RWPE2 (cell line): ENCODE results near the gene KCNN3.

Source experiments
- ATAC-seq: fragments of 200-7000 bp; cut with Tn5 transposase; 3 replicates; pipeline ENCODE4 v1.9.1; 2021; ENCODE audit warnings: low read depth
- DNase-seq: peaks from one replicate; pipeline ENCODE4 v3.0.0-alpha.2; 2020; ENCODE audit warnings: low spot score
- H3K27ac ChIP-seq: fragments of 450-650 bp; 2 replicates; pipeline ENCODE4 v1.5.1; 2017; ENCODE audit warnings: mild to moderate bottlenecking; ENCODE audit not compliant: poor library complexity, severe bottlenecking
- H3K27me3 ChIP-seq: fragments of 250-450 bp; sonication (Bioruptor Pico); 2 replicates; pipeline ENCODE4 v1.5.1; 2021; ENCODE audit warnings: mild to moderate bottlenecking, moderate library complexity; ENCODE audit not compliant: insufficient read depth, poor library complexity, severe bottlenecking
- H3K36me3 ChIP-seq: fragments of 250-450 bp; sonication (Bioruptor Pico); 2 replicates; pipeline ENCODE4 v1.5.1; 2020; ENCODE audit warnings: low read depth, mild to moderate bottlenecking, moderate library complexity
- H3K4me1 ChIP-seq: fragments of 250-450 bp; sonication (Bioruptor Pico); 2 replicates; pipeline ENCODE4 v1.5.1; 2021; ENCODE audit warnings: mild to moderate bottlenecking, moderate library complexity; ENCODE audit not compliant: insufficient read depth, poor library complexity, severe bottlenecking
- H3K4me3 ChIP-seq: fragments of 250-450 bp; sonication (Bioruptor Pico); 2 replicates; pipeline ENCODE4 v1.5.1; 2021; ENCODE audit warnings: mild to moderate bottlenecking, moderate library complexity; ENCODE audit not compliant: severe bottlenecking
- H3K9me3 ChIP-seq: fragments of 250-450 bp; sonication (Bioruptor Pico); 2 replicates; pipeline ENCODE4 v1.5.1; 2021; ENCODE audit warnings: mild to moderate bottlenecking, moderate library complexity; ENCODE audit not compliant: severe bottlenecking
- CTCF ChIP-seq: fragments of 450-650 bp; IDR thresholded peaks from one replicate; pipeline ENCODE4 v1.5.1; 2017; ENCODE audit warnings: mild to moderate bottlenecking, moderate library complexity; ENCODE audit not compliant: poor library complexity, severe bottlenecking

KCNN3 gene

GRCh38 chr1:154770897-154771594, 99.0 kb downstream of the KCNN3 start:
- ATAC-seq (no peak), DNase-seq (peak; percentile 5)
- Histone ChIP-seq H3K27me3 (no peaks in the 10 kb centered on the region), H3K9me3 (no peaks in the 10 kb centered on the region), H3K4me3 (no peak overlapping the region), H3K27ac (no peak overlapping the region), H3K4me1 (no peaks in the 10 kb centered on the region), H3K36me3 (no peaks in the 10 kb centered on the region)
- TF ChIP-seq CTCF: no peak

DNA sequence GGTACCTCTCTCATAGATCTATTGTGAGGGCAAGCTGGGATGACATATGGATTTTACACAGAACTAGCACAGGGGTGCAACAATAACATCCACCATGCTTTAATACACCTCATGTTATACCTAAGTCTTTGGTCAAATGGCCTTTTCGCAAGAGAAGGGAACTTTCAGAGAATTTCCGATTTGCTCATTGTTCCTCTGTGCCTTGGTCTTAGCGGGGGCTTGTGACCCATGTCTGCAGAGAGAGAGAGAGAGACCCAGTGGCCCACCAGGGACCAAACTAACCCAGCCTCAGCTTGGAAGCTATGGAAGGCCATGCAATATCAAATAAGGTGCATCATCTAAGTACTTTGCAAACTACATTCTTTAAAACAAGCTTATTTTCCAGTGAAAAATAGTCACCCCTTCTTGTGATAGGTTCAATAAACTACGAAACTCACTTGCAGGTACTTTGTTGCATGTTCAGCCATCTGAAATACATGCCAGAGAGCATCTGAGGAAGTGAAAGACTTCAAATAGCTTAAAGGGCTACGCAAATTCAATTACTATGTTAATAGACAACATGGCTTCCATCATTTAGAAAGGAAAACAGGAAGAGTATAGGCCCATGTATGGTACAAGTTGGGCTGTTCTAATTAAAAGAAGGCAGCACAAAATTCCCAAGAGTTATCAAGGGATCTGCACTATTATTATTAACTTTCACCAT, 100.7 kb downstream of the KCNN3 start:
- Histone ChIP-seq H3K36me3 (no peaks in the 10 kb centered on the region), H3K27ac (no peak overlapping the region), H3K27me3 (peaks cover 5% of the 10 kb centered on the region), H3K4me1 (no peaks in the 10 kb centered on the region), H3K4me3 (no peak overlapping the region), H3K9me3 (no peaks in the 10 kb centered on the region)
- ATAC-seq: no peak
- DNase-seq: no peak
- TF ChIP-seq CTCF: no peak

DNA sequence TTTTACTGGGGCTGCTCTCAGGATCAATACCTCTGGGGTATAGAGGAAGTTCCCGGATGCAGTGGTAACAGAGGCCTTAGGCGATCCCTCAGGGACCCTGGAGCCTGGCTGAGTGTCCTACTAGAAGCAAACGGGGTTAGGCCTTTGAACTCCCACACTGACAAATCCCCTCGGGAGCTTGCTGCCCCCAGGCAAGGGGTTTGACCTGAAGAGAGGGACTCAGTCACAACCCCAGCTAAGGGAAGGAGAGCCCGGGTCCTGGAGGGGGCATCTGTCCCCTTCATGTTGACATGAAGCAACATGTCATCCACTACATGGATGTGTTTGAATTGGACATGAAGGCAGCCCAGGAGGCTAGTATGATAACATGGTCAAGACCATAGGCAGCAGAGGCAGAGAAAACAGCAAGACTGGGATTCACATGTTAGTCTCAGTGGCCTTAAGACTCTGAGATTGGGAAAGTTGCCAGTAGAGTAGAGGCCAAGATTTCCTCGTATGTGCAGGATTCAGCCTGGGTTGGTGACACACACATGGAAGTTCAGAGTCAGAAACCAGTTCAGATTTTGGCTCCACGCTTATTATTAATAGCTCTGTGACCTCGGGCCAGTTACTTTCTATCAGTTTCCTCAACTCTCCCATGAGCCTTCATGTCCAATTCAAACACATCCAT, 101.5 kb downstream of the KCNN3 start:
- no peak overlapping the region for H3K27ac ChIP-seq
- TF ChIP-seq CTCF: no peak
- DNase-seq (peak; percentile 25), ATAC-seq (no peak)
- peaks cover 12% of the 10 kb centered on the region for H3K27me3 ChIP-seq
- no peak overlapping the region for H3K4me3 ChIP-seq
- no peaks in the 10 kb centered on the region for H3K4me1 ChIP-seq
- H3K36me3 ChIP-seq: no peaks in the 10 kb centered on the region
- no peaks in the 10 kb centered on the region for H3K9me3 ChIP-seq

GRCh38 chr1:154767315-154768240, 102.5 kb downstream of the KCNN3 start:
- H3K36me3 ChIP-seq: no peaks in the 10 kb centered on the region
- H3K27me3 ChIP-seq: peaks cover 23% of the 10 kb centered on the region
- H3K4me3 ChIP-seq: no peak overlapping the region
- DNase-seq (peak; percentile 17), ATAC-seq (no peak)
- no peaks in the 10 kb centered on the region for H3K4me1 ChIP-seq
- H3K27ac ChIP-seq: no peak overlapping the region
- no peak for TF ChIP-seq CTCF
- no peaks in the 10 kb centered on the region for H3K9me3 ChIP-seq
